Stimulated activated naive CD8-positive, alpha-beta T cell treated with anti-CD3 and anti-CD28 coated beads, Interleukin-15, Interleukin-2, amounts not matched to agents 100 ng/mL and 50 ng/mL, for 24 hours (primary cell): ENCODE measurements around the gene WARS2.

Experiments used
- H3K27ac Mint-ChIP-seq: one replicate; pipeline ENCODE4 v1.8.0; 2021; ENCODE audit warnings: mild to moderate bottlenecking, mixed read lengths
- H3K27me3 Mint-ChIP-seq: one replicate; pipeline ENCODE4 v1.8.0; 2021; ENCODE audit warnings: mixed read lengths
- H3K36me3 Mint-ChIP-seq: one replicate; pipeline ENCODE4 v1.8.0; 2021; ENCODE audit warnings: low read depth, mixed read lengths
- H3K4me1 Mint-ChIP-seq: one replicate; pipeline ENCODE4 v1.8.0; 2021; ENCODE audit warnings: low read depth, mixed read lengths
- H3K4me3 Mint-ChIP-seq: one replicate; pipeline ENCODE4 v1.8.0; 2021; ENCODE audit warnings: mild to moderate bottlenecking, mixed read lengths
- H3K9me3 Mint-ChIP-seq: one replicate; pipeline ENCODE4 v1.8.0; 2021; ENCODE audit warnings: mixed read lengths

Gene WARS2

DNA sequence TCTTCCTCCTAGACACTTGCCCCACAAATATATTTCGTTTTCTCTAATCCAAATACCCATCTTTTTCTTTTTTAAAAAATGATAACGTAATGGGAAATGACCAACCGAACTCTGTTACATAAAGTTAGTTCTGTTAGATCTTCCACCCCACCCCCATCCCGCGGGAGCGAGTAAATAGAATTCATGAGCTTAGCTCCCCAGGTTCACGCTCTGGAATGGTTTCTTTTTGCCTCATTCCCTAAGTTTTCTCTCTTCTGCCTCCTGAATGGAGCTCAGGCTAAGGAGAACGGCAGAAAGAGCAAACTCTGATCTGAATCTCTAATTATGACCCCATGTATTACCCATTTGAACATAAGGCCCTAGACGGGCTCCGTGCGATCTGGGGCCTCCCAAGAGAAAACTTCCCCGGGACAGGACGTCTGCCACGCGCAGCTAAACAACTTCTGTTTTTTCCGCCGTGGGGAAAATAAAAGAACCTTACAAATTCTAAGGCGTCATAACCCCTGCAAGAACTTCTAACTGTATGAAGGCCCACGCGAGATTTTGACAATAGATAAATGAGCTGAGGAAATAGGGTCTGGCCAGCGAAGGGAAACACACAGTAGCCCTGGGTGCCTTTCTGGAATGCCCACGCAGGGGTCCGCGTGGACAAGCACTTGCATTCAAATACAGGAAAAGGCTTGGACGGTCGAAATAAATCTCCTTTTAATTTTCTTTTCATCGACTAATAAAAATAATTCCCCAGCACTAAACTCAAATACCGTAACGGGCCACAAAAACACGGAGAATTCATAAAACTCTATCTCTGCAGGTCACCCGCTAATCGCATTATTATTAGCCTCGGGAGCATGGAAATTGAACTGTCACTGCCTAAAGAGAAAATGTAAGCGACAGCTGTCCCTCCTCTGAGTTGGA is 154.6 kb downstream of the WARS2 start:
- Mint-ChIP-seq H3K27ac (no peak overlapping the region), H3K36me3 (peaks cover 12% of the 10 kb centered on the region), H3K9me3 (peaks cover 14% of the 10 kb centered on the region), H3K27me3 (peaks cover 98% of the 10 kb centered on the region), H3K4me3 (no peak overlapping the region), H3K4me1 (peaks cover 25% of the 10 kb centered on the region)

GRCh38 chr1:118984722-118985639 is 155.5 kb downstream of the WARS2 start:
- H3K9me3 Mint-ChIP-seq: peaks cover 14% of the 10 kb centered on the region
- peaks cover 25% of the 10 kb centered on the region for H3K4me1 Mint-ChIP-seq
- peak overlapping the region; percentile 45 for H3K4me3 Mint-ChIP-seq
- peaks cover 100% of the 10 kb centered on the region for H3K27me3 Mint-ChIP-seq
- H3K27ac Mint-ChIP-seq: no peak overlapping the region
- peaks cover 17% of the 10 kb centered on the region for H3K36me3 Mint-ChIP-seq

- peaks cover 28% of the 10 kb centered on the region for H3K4me1 Mint-ChIP-seq
- H3K36me3 Mint-ChIP-seq: peaks cover 18% of the 10 kb centered on the region
- no peak overlapping the region for H3K4me3 Mint-ChIP-seq
- H3K27me3 Mint-ChIP-seq: peaks cover 98% of the 10 kb centered on the region
- H3K9me3 Mint-ChIP-seq: peaks cover 14% of the 10 kb centered on the region
- H3K27ac Mint-ChIP-seq: no peak overlapping the region
Measured at GRCh38 chr1:118984086-118984721, 156.2 kb downstream of the WARS2 start.

DNA sequence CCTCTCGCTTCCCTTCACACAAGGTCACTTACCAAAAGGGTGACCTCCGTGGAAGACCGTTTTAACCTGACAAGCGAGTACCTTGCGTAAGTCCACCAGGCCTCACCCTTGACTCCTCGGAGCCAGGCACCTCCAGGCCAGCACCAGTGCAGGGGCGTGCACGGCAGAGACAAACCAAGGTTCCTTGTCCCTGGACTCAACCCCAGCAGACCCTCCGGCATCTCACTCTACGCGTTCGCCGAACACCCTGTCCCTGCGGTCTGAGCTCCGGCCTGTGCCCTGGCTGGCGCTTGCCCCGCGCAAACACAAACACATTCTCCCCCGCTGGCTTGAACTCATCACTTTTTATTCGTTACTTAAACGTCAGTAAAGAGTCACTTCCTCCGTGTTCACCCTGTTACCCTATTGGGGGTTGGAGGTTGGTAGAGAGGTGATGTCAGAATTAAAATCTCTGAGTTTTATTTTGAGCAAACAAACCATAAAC is 156.9 kb downstream of the WARS2 start:
- Mint-ChIP-seq H3K4me3 (no peak overlapping the region), H3K27ac (no peak overlapping the region), H3K36me3 (peaks cover 18% of the 10 kb centered on the region), H3K27me3 (peaks cover 98% of the 10 kb centered on the region), H3K9me3 (peaks cover 14% of the 10 kb centered on the region), H3K4me1 (peaks cover 28% of the 10 kb centered on the region)

GRCh38 chr1:118982821-118983557 is 157.5 kb downstream of the WARS2 start:
- H3K4me1 Mint-ChIP-seq: peaks cover 28% of the 10 kb centered on the region
- H3K36me3 Mint-ChIP-seq: peaks cover 18% of the 10 kb centered on the region
- peaks cover 14% of the 10 kb centered on the region for H3K9me3 Mint-ChIP-seq
- no peak overlapping the region for H3K4me3 Mint-ChIP-seq
- H3K27me3 Mint-ChIP-seq: peaks cover 98% of the 10 kb centered on the region
- no peak overlapping the region for H3K27ac Mint-ChIP-seq

DNA sequence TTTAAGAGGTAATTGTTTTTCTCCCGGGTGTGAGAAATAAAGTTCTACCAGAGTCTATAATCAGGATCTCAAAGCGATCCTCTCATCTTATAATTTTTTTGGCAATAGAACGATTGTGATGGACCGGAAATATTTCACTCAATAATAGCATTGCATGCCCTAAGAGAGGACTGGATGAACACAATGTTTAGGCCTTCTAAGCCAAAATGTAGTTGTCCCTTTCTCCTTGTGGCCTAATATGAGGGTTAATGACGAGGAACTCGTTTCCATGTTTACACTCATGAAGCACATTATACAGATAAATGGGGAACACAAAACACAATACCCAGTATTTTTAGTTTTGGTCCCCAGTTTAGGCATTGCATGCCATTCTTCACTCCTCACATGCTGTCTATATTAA is 158.2 kb downstream of the WARS2 start:
- Mint-ChIP-seq H3K36me3 (peaks cover 18% of the 10 kb centered on the region), H3K9me3 (peaks cover 14% of the 10 kb centered on the region), H3K27ac (no peak overlapping the region), H3K4me3 (no peak overlapping the region), H3K4me1 (peaks cover 28% of the 10 kb centered on the region), H3K27me3 (peaks cover 97% of the 10 kb centered on the region)

- Mint-ChIP-seq H3K36me3 (peaks cover 11% of the 10 kb centered on the region), H3K4me3 (no peak overlapping the region), H3K27ac (no peak overlapping the region), H3K4me1 (peaks cover 20% of the 10 kb centered on the region), H3K27me3 (peaks cover 94% of the 10 kb centered on the region), H3K9me3 (peaks cover 10% of the 10 kb centered on the region)
Measured at GRCh38 chr1:118981436-118981835, 159.0 kb downstream of the WARS2 start.
